ENCODE data around the gene MEA1. TPM values are rescaled to one million over a fixed set of nuclear protein-coding genes. Genes with fewer than 3 reads are reported as not detected.

MEA1 gene
- total RNA-seq, 4 donors from 2014 or later: 39.1 to 81.7 (median 43.2) TPM

DNA sequence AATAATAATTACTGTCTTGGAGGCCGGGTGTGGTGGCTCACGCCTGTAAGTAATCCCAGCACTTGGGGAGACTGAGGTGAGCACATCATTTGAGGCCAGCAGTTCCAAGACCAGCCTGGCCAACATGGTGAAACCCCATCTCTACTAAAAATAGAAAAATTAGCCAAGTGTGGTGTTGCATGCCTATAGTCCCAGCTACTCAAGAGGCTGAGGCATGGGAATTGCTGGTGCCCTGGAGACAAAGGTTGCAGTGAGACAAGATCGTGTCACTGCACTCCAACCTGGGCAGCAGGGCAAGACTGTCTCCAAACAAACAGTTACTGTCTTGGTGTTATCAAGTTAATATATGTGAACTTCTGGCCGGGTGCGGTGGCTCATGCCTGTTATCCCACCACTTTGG, 12.6 kb upstream of the MEA1 start:
- H3K27ac ChIP-seq: no peak overlapping the region
- no peak overlapping the region for H3K4me3 ChIP-seq
- H3K27me3 ChIP-seq: no peaks in the 10 kb centered on the region
- H3K36me3 ChIP-seq: no peaks in the 10 kb centered on the region
- peaks cover 0 to 8% of the 10 kb centered on the region in 2 donors for H3K4me1 ChIP-seq
- no peaks in the 10 kb centered on the region for H3K9me3 ChIP-seq
- TF ChIP-seq, protein P1, sequence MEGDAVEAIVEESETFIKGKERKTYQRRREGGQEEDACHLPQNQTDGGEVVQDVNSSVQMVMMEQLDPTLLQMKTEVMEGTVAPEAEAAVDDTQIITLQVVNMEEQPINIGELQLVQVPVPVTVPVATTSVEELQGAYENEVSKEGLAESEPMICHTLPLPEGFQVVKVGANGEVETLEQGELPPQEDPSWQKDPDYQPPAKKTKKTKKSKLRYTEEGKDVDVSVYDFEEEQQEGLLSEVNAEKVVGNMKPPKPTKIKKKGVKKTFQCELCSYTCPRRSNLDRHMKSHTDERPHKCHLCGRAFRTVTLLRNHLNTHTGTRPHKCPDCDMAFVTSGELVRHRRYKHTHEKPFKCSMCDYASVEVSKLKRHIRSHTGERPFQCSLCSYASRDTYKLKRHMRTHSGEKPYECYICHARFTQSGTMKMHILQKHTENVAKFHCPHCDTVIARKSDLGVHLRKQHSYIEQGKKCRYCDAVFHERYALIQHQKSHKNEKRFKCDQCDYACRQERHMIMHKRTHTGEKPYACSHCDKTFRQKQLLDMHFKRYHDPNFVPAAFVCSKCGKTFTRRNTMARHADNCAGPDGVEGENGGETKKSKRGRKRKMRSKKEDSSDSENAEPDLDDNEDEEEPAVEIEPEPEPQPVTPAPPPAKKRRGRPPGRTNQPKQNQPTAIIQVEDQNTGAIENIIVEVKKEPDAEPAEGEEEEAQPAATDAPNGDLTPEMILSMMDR (IDR thresholded peaks at IDR 0.05): no peak
- TF ChIP-seq POLR2A (IDR thresholded peaks at IDR 0.05): no peak
- DNase-seq: no peak
- intact Hi-C loops (cut with DNase I; ENCODE audit: low total_unique reads): no loop called here

DNA sequence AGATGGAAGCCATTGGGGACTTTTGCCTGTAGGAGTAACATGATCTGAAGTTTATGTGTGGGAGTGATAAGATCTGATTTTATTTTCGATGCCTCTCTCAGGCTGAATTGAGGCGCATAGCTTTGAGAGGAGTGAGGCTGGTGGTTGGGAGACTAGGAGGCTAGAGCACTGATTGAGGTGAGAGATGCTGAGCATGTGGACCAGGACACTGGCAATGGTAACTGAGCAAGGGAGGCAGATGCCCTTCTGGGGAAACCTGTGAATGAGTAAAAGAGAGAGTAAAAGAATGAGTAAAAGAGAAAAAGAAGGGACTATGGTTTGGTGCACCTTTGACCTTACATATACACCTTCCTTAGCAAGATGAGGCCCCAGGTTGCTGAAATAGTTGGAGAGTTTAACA, 10.7 kb upstream of the MEA1 start:
- intact Hi-C loops (cut with DNase I; ENCODE audit: low total_unique reads): no loop called here
- Histone ChIP-seq H3K27ac (no peak overlapping the region), H3K36me3 (no peaks in the 10 kb centered on the region), H3K4me1 (peaks cover 0 to 14% of the 10 kb centered on the region in 2 donors), H3K9me3 (no peaks in the 10 kb centered on the region), H3K4me3 (no peak overlapping the region), H3K27me3 (no peaks in the 10 kb centered on the region)
- no peak for DNase-seq
- no peak for TF ChIP-seq POLR2A (IDR thresholded peaks at IDR 0.05)
- TF ChIP-seq, protein P1 (IDR thresholded peaks at IDR 0.05): no peak

DNA sequence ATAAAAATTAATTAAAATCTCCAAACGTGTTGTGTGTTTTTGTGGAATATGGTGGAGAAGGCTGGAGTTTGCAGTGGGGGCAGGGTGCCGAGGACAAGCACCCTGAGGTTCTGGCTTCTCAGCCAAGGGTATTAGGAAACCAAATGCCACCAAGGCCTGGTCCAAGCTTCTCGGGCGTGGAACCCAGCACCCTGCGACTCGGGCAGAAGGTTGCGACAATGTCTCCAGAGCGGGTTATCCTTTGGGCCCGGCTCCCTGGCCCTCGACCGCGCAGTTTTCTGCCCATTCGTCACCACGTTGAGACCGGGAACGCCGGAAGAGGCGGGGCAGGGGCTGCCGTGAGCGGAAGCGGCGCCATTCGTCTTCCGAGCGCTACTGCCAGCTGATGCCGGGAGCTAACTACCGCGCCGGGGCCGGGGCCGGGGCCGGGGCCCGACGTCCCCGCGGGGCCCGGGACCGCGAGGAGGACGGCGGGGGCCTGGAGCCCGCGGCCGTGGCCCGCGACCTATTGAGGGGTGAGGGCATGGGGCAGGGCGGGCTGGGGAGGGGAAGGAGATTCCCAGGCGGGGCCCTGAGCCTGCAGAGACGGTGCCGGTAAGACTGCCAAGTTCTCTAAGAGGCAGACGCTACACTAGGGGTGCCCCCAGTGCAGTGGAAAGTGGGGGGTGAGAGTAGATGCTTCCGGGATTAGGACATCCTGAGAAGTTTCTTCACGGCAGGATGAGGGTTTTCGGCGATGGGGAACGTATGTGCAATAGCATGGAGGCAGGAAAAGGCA, 7.7 kb upstream of the MEA1 start, which contains the start of gene RRP36:
TSS of gene RRP36 (plus strand) at position 354 of the 778 bp plus-strand sequence. CDS start at position 386, 32 bp downstream.
- no peaks in the 10 kb centered on the region for H3K36me3 ChIP-seq
- intact Hi-C loops (cut with DNase I; ENCODE audit: low total_unique reads): no loop called here
- H3K4me1 ChIP-seq: peaks cover 0 to 14% of the 10 kb centered on the region in 2 donors
- no peaks in the 10 kb centered on the region for H3K27me3 ChIP-seq
- TF ChIP-seq POLR2A (IDR thresholded peaks at IDR 0.05): peak in 1 of 2 donors; percentile 41
- TF ChIP-seq, protein P1 (IDR thresholded peaks at IDR 0.05): no peak
- peak; percentile 66 to 79 for DNase-seq
- no peaks in the 10 kb centered on the region for H3K9me3 ChIP-seq
- peak within 1 kb of the TSS; percentile 84 to 85 for H3K27ac ChIP-seq
- H3K4me3 ChIP-seq: peak within 1 kb of the TSS; percentile 64 to 87

DNA sequence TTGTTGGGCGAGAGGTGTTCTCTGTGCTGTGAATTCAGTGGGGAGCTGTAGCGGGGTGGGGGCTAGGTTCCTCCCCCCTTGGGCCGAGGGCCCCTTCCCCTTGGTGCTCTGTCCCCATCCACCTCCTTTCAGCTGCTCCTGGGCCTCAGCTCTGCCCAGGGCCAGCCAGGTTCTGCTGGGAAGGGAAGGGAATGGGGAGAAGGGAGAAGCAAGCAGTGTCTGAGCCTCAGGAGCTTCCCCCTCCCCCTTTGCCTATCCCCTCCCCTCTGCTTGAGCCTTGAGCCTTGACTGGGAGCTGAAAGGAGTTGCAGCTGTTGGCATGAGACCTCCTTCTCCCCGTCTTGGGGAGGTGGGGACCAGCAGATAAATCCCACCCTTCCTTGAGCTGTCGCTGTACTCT, 7.1 kb upstream of the MEA1 start:
- Histone ChIP-seq H3K36me3 (no peaks in the 10 kb centered on the region), H3K9me3 (no peaks in the 10 kb centered on the region), H3K27ac (peak overlapping the region; percentile 84 to 85), H3K4me3 (peak overlapping the region; percentile 64 to 87), H3K4me1 (peaks cover 0 to 14% of the 10 kb centered on the region in 2 donors), H3K27me3 (no peaks in the 10 kb centered on the region)
- no peak for DNase-seq
- intact Hi-C loops (cut with DNase I; ENCODE audit: low total_unique reads): no loop called here
- TF ChIP-seq, protein P1 (IDR thresholded peaks at IDR 0.05): no peak
- no peak for TF ChIP-seq POLR2A (IDR thresholded peaks at IDR 0.05)

DNA sequence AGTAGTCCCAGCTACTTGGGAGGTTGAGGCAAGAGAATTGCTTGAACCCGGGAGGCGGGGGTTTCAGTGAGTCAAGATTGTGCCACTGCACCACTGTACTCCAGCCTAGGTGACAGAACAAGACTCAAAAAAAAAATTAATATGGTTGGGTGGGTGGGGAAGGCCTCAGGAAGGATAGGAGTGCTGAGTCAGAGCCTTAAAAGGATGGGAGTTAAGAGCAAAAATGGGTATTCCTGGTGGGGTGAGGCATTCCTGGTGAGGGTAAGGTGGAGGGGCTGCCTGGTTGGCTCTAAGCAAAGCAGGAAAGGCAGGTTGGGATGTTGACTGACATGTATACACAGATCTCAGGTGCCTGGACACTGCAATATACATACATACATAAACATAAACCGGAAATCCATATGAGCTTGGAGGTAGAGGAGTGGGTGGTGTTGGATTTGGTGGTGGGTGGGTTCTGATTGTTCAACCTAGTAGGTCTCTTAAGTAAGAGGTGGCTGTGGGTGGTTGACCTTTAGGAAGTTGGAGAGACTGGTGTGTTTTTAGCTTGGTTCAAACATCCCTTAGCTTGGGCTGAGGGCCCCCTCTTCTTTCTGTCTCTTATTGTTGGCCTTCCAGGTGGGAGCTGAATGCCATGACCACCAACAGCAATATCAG, 6.4 kb upstream of the MEA1 start:
- no peak for DNase-seq
- Histone ChIP-seq H3K27me3 (no peaks in the 10 kb centered on the region), H3K27ac (no peak overlapping the region), H3K9me3 (no peaks in the 10 kb centered on the region), H3K36me3 (no peaks in the 10 kb centered on the region), H3K4me1 (peaks cover 0 to 14% of the 10 kb centered on the region in 2 donors), H3K4me3 (no peak overlapping the region)
- intact Hi-C loops (cut with DNase I; ENCODE audit: low total_unique reads): no loop called here
- TF ChIP-seq, protein P1 (IDR thresholded peaks at IDR 0.05): no peak
- TF ChIP-seq POLR2A (IDR thresholded peaks at IDR 0.05): no peak
